H9 (cell line): Measurements from ENCODE around the gene LETMD1. TPM values are rescaled to one million over a fixed set of nuclear protein-coding genes. Genes with fewer than 3 reads are reported as not detected.

ENCODE experiments used
- DNase-seq: peaks from one replicate; pipeline ENCODE4 v3.0.0-alpha.2; 2017
- H2AFZ ChIP-seq: one replicate; pipeline ENCODE4 v1.6.1; 2013; ENCODE audit warnings: mild to moderate bottlenecking, low read length, control low read depth, moderate library complexity
- H2AK5ac ChIP-seq: 2 replicates; pipeline ENCODE4 v1.6.1; 2013; ENCODE audit warnings: low read length, control low read depth, mixed read lengths; ENCODE audit not compliant: insufficient read length
- H2BK120ac ChIP-seq: one replicate; pipeline ENCODE4 v1.6.1; 2013; ENCODE audit warnings: low read depth, mild to moderate bottlenecking, low read length, control low read depth, inconsistent platforms; ENCODE audit not compliant: poor library complexity, severe bottlenecking
- H2BK12ac ChIP-seq: 2 replicates; pipeline ENCODE4 v1.6.1; 2013; ENCODE audit warnings: low read length, control low read depth, mixed read lengths, low read depth; ENCODE audit not compliant: insufficient read length
- H2BK15ac ChIP-seq: 2 replicates; pipeline ENCODE4 v1.6.1; 2013; ENCODE audit warnings: low read depth, low read length, control low read depth
- H2BK20ac ChIP-seq: one replicate; pipeline ENCODE4 v1.6.1; 2013; ENCODE audit warnings: low read depth, mild to moderate bottlenecking, low read length, control low read depth, inconsistent platforms; ENCODE audit not compliant: poor library complexity, severe bottlenecking
- H2BK5ac ChIP-seq: 2 replicates; pipeline ENCODE4 v1.6.1; 2013; ENCODE audit warnings: low read length, control low read depth, mixed read lengths; ENCODE audit not compliant: insufficient read length
- H3K14ac ChIP-seq: 2 replicates; pipeline ENCODE4 v1.6.1; 2013; ENCODE audit warnings: low read length, control low read depth; ENCODE audit not compliant: insufficient read depth
- H3K18ac ChIP-seq: 2 replicates; pipeline ENCODE4 v1.6.1; 2013; ENCODE audit warnings: low read depth, mild to moderate bottlenecking, mixed read lengths, low read length, control low read depth; ENCODE audit not compliant: insufficient read length
- H3K23ac ChIP-seq: 2 replicates; pipeline ENCODE4 v1.6.1; 2013; ENCODE audit warnings: low read length, control low read depth, mixed read lengths, low read depth; ENCODE audit not compliant: insufficient read length
- H3K23me2 ChIP-seq: 2 replicates; pipeline ENCODE4 v1.6.1; 2013; ENCODE audit warnings: low read depth, mild to moderate bottlenecking, mixed read lengths, low read length, control low read depth; ENCODE audit not compliant: insufficient read length, poor library complexity, severe bottlenecking
- H3K27ac ChIP-seq: 2 replicates; pipeline ENCODE4 v1.5.1; 2013; ENCODE audit warnings: low read length, control low read depth, mixed read lengths, low read depth; ENCODE audit not compliant: insufficient read length
- H3K27me3 ChIP-seq: 2 replicates; pipeline ENCODE4 v1.6.1; 2013; ENCODE audit warnings: low read length, control low read depth, inconsistent platforms; ENCODE audit not compliant: insufficient read depth
- H3K4ac ChIP-seq: 2 replicates; pipeline ENCODE4 v1.6.1; 2013; ENCODE audit warnings: low read depth, mild to moderate bottlenecking, control low read depth, inconsistent platforms, low read length, moderate library complexity
- H3K4me1 ChIP-seq: 2 replicates; pipeline ENCODE4 v1.6.1; 2013; ENCODE audit warnings: low read length, control low read depth, inconsistent platforms; ENCODE audit not compliant: insufficient read depth
- H3K4me2 ChIP-seq: 2 replicates; pipeline ENCODE4 v1.6.1; 2013; ENCODE audit warnings: low read length, control low read depth, mixed read lengths; ENCODE audit not compliant: insufficient read length, insufficient read depth
- H3K56ac ChIP-seq: 2 replicates; pipeline ENCODE4 v1.6.1; 2013; ENCODE audit warnings: low read depth, mild to moderate bottlenecking, mixed read lengths, low read length, control low read depth; ENCODE audit not compliant: insufficient read length
- H3K79me1 ChIP-seq: 2 replicates; pipeline ENCODE4 v1.6.1; 2013; ENCODE audit warnings: low read depth, mild to moderate bottlenecking, moderate library complexity, low read length, control low read depth, inconsistent platforms; ENCODE audit not compliant: insufficient read depth, poor library complexity, severe bottlenecking
- H3K79me2 ChIP-seq: 2 replicates; pipeline ENCODE4 v1.6.1; 2013; ENCODE audit warnings: low read length, control low read depth, inconsistent platforms; ENCODE audit not compliant: insufficient read depth
- H3K9ac ChIP-seq: 2 replicates; pipeline ENCODE4 v1.6.1; 2013; ENCODE audit warnings: low read length, control low read depth, mixed read lengths; ENCODE audit not compliant: insufficient read length; ENCODE audit errors: extremely low read depth
- H3K9me3 ChIP-seq: one replicate; pipeline ENCODE4 v1.6.1; 2013; ENCODE audit warnings: low read depth, low read length, inconsistent platforms; ENCODE audit not compliant: control insufficient read depth
- H3T11ph ChIP-seq: one replicate; pipeline ENCODE4 v1.6.1; 2013; ENCODE audit warnings: mild to moderate bottlenecking, low read length, control low read depth, inconsistent platforms
- H4K20me1 ChIP-seq: one replicate; pipeline ENCODE4 v1.6.1; 2013; ENCODE audit not compliant: control insufficient read depth, insufficient read length, insufficient read depth
- H4K5ac ChIP-seq: 2 replicates; pipeline ENCODE4 v1.6.1; 2013; ENCODE audit warnings: low read depth, mild to moderate bottlenecking, mixed read lengths, low read length, control low read depth; ENCODE audit not compliant: insufficient read length
- H4K8ac ChIP-seq: replicated peaks from 2 replicates; pipeline ENCODE4 v1.6.1; 2013; ENCODE audit warnings: low read length, control low read depth, mixed read lengths, low read depth; ENCODE audit not compliant: insufficient read length
- H4K91ac ChIP-seq: 2 replicates; pipeline ENCODE4 v1.6.1; 2013; ENCODE audit warnings: low read depth, mild to moderate bottlenecking, moderate library complexity, mixed read lengths, low read length, control low read depth; ENCODE audit not compliant: insufficient read length
- H3K27ac Mint-ChIP-seq, 3 experiments: 2 replicates in 2 of 3; 3 replicates in 1 of 3; pipeline ENCODE4 v1.8.0; 2020 to 2021; ENCODE audit warnings: mixed read lengths in 3 of 3, mild to moderate bottlenecking in 1 of 3, moderate library complexity in 1 of 3
- H3K27me3 Mint-ChIP-seq: 2 replicates; pipeline ENCODE4 v1.8.0; 2021; ENCODE audit warnings: low read depth, mild to moderate bottlenecking, moderate library complexity, mixed read lengths
- H3K36me3 Mint-ChIP-seq, 3 experiments: 2 replicates in 2 of 3; 3 replicates in 1 of 3; pipeline ENCODE4 v1.8.0; 2020 to 2021; ENCODE audit warnings: low read depth in 3 of 3, mixed read lengths in 3 of 3; ENCODE audit not compliant: insufficient read depth in 1 of 3
- H3K4me1 Mint-ChIP-seq, 2 experiments: 2 replicates each; pipeline ENCODE4 v1.8.0; 2020; ENCODE audit warnings: mixed read lengths in 2 of 2
- H3K4me3 Mint-ChIP-seq, 2 experiments: 2 replicates in 1 of 2; 3 replicates in 1 of 2; pipeline ENCODE4 v1.8.0; 2020 to 2021; ENCODE audit warnings: mild to moderate bottlenecking in 2 of 2, mixed read lengths in 2 of 2, moderate library complexity in 1 of 2
- H3K9me3 Mint-ChIP-seq, 2 experiments: 2 replicates in 1 of 2; 3 replicates in 1 of 2; pipeline ENCODE4 v1.8.0; 2020; ENCODE audit warnings: mild to moderate bottlenecking in 2 of 2, mixed read lengths in 2 of 2, moderate library complexity in 1 of 2
- WGBS: extraction: QIAGEN DNeasy Blood & Tissue Kit; methylation state at CpG from one replicate; pipeline ENCODE4 v1.1.7; 2013; ENCODE audit warnings: missing lambda C conversion rate, low lambda C conversion rate, mixed read lengths; ENCODE audit not compliant: insufficient read length; ENCODE audit errors: extremely low coverage; 5-methylcytosine and 5-hydroxymethylcytosine counted together
- long read RNA-seq: library from polyadenylated mRNA; unstranded; transcript quantifications from one replicate; pipeline ENCODE4 v2.0.0, GENCODE V29; 2020
- total RNA-seq: library from RNA; stranded (reverse); gene quantifications from 2 replicates; pipeline ENCODE4 v1.2.1, GENCODE V29; 2021
- TF ChIP-seq, protein P1 (sequence below): fragments of 200-600 bp; sonication (generic); conservative IDR thresholded peaks from 3 replicates; pipeline ENCODE4 v1.8.0; 2021; ENCODE audit warnings: antibody characterized with exemption, mild to moderate bottlenecking

The LETMD1 gene, protein sequence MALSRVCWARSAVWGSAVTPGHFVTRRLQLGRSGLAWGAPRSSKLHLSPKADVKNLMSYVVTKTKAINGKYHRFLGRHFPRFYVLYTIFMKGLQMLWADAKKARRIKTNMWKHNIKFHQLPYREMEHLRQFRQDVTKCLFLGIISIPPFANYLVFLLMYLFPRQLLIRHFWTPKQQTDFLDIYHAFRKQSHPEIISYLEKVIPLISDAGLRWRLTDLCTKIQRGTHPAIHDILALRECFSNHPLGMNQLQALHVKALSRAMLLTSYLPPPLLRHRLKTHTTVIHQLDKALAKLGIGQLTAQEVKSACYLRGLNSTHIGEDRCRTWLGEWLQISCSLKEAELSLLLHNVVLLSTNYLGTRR
- 33.0 and 34.9 TPM in 2 replicates for total RNA-seq
- long read RNA-seq, transcript LETMD1-220 (4 exons, 563 nt), result minor isoform, 15 of 167 reads
- long read RNA-seq, transcript LETMD1-228 (9 exons, 1,389 nt), result minor isoform, 12 of 167 reads
- long read RNA-seq, transcript LETMD1-209 (8 exons, 2,001 nt), result minor isoform, 12 of 167 reads
- long read RNA-seq, transcript LETMD1-201 (9 exons, 2,112 nt), result major isoform, 28 of 167 reads
- long read RNA-seq, partial matches to known transcripts, result 6 of 167 reads
- long read RNA-seq, other reads (novel, unspliced or antisense), result 77 of 167 reads

DNA sequence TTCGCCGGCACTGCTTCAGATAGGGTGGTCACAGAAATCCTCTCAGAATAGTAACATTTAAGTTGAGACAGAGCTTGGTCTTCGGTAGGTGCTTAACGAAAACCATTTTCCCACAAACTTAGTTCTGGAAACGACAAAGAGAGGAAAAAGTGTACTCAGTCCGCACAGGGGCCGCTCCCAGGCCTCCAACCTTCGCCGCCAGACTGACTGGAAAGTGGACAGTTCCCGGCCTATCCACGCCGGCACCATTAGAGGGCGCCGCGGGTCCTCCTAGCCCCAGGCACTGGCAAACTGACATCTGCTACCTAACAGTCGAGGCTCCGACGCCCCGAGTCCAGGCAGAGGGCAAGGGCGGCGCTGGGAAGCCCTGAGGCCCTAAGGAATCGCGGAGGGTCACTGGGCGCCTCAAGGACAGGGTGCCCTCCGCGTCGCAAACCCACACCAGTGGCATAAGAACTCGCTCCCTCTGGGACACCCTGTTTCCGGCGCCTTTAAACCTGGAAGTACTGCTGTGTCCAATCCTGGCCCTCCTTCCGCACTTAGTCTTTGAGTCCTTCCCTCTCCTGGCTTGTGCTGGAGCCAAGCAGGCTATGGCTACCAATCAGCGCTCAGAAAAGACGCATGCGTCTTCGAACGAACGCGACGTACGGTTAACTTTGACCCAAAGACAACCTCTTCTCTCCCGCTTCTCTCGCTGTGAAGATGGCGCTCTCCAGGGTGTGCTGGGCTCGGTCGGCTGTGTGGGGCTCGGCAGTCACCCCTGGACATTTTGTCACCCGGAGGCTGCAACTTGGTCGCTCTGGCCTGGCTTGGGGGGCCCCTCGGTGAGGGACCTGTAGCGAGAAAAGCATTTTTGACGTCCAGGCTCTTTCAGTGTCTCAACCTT is at the start of gene LETMD1:
Gene LETMD1 (plus strand): TSS at position 673 of the 886 bp plus-strand sequence. CDS start 30 bp downstream, at position 703.
- H2AK5ac ChIP-seq, result no peak within 1 kb of the TSS
- peaks cover 6% of the 10 kb centered on the region for H3K23me2 ChIP-seq
- no peak within 1 kb of the TSS for H2BK120ac ChIP-seq
- H3K9me3 Mint-ChIP-seq, result no peaks in the 10 kb centered on the region; a peak in 1 of 5 replicates
- no CpG with 5 or more reads among the region's 51 CpGs for WGBS
- TF ChIP-seq, protein P1, sequence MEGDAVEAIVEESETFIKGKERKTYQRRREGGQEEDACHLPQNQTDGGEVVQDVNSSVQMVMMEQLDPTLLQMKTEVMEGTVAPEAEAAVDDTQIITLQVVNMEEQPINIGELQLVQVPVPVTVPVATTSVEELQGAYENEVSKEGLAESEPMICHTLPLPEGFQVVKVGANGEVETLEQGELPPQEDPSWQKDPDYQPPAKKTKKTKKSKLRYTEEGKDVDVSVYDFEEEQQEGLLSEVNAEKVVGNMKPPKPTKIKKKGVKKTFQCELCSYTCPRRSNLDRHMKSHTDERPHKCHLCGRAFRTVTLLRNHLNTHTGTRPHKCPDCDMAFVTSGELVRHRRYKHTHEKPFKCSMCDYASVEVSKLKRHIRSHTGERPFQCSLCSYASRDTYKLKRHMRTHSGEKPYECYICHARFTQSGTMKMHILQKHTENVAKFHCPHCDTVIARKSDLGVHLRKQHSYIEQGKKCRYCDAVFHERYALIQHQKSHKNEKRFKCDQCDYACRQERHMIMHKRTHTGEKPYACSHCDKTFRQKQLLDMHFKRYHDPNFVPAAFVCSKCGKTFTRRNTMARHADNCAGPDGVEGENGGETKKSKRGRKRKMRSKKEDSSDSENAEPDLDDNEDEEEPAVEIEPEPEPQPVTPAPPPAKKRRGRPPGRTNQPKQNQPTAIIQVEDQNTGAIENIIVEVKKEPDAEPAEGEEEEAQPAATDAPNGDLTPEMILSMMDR, result peak; percentile 95
- H2AFZ ChIP-seq, result no peak within 1 kb of the TSS
- H3K4me2 ChIP-seq, result peak within 1 kb of the TSS; percentile 92
- H3K4ac ChIP-seq, result no peak within 1 kb of the TSS
- H2BK5ac ChIP-seq, result no peak within 1 kb of the TSS
- no peak within 1 kb of the TSS for H2BK12ac ChIP-seq
- peak within 1 kb of the TSS; percentile 59; the same call in 1 of the 2 replicates for H3K14ac ChIP-seq
- no peak within 1 kb of the TSS for H4K91ac ChIP-seq
- H4K20me1 ChIP-seq, result no peaks in the 10 kb centered on the region
- H3K79me1 ChIP-seq, result no peaks in the 10 kb centered on the region
- H2BK20ac ChIP-seq, result no peak within 1 kb of the TSS
- H3K18ac ChIP-seq, result peak within 1 kb of the TSS; percentile 60
- peaks cover 4 to 9% (median 8%) of the 10 kb centered on the region in 3 experiments; a peak in 5 of 7 replicates for H3K36me3 Mint-ChIP-seq
- H3K4me3 Mint-ChIP-seq, result peak within 1 kb of the TSS; percentile 88 to 94
- peak within 1 kb of the TSS; percentile 21 to 95 (median 70); a peak in 6 of 7 replicates for H3K27ac Mint-ChIP-seq
- no peak within 1 kb of the TSS for H3K56ac ChIP-seq
- no peak within 1 kb of the TSS for H3K27ac ChIP-seq
- H3K27me3 ChIP-seq, result no peaks in the 10 kb centered on the region
- H3K4me1 Mint-ChIP-seq, result peaks cover 11 to 16% of the 10 kb centered on the region in 2 experiments
- 0 out of 2 replicates have a peak, but pooled peaks cover 2% of the 10 kb centered on the region for H3K4me1 ChIP-seq
- H3K79me2 ChIP-seq, result no peaks in the 10 kb centered on the region
- H3K27me3 Mint-ChIP-seq, result no peaks in the 10 kb centered on the region
- no peak within 1 kb of the TSS for H2BK15ac ChIP-seq
- DNase-seq, result peak; percentile 97
- H3K23ac ChIP-seq, result no peak within 1 kb of the TSS
- no peak within 1 kb of the TSS for H3T11ph ChIP-seq
- H3K9me3 ChIP-seq, result no peaks in the 10 kb centered on the region
- H4K8ac ChIP-seq, result no peak within 1 kb of the TSS
- no peak within 1 kb of the TSS for H4K5ac ChIP-seq
- H3K9ac ChIP-seq, result peak within 1 kb of the TSS; percentile 68
